ENCODE measurements around the gene TEKT4. TPM values are rescaled to one million over a fixed set of nuclear protein-coding genes. Genes with fewer than 3 reads are reported as not detected.

Gene TEKT4
- 0.29 TPM for total RNA-seq

GRCh38 chr2:94871226-94872087 lies at the start of gene TEKT4:
Gene TEKT4, plus strand, starts transcription at chr2:94871430. Its CDS starts 150 bp downstream, at chr2:94871580.

Small RNA genes within 50 kb of the gene (small RNA-seq; reads per million reads assigned to genes)
- gene RNU6-1320P (ENCODE audit: low replicate concordance), result not detected

Other genes starting within 250 kb of the TEKT4 start
- gene MAL, start 154.3 kb downstream of the TEKT4 start, total RNA-seq, result 217 TPM